Astrocyte of the cerebellum (primary cell): ENCODE data around the gene PJA2.

Experiments used
- DNase-seq: peaks from one replicate; pipeline ENCODE4 v3.0.0-alpha.2; 2011; ENCODE audit warnings: low read depth
- H3K4me3 ChIP-seq: 2 replicates; pipeline ENCODE4 v1.5.1; 2011; ENCODE audit warnings: mild to moderate bottlenecking, low read depth, low read length, moderate library complexity
- CTCF ChIP-seq: IDR thresholded peaks from 2 replicates; pipeline ENCODE4 v1.5.1; 2012; ENCODE audit warnings: low read length, low read depth, moderate library complexity, mild to moderate bottlenecking; ENCODE audit errors: missing control alignments
- in situ Hi-C: cut with HindIII; loops from 2 replicates; pipeline ENCODE4 v1.10.0; 2017; ENCODE audit warnings: low sequenced_read_pairs

The PJA2 gene

GRCh38 chr5:109408991-109409843 is 557 bp downstream of the PJA2 start:
- no peak for TF ChIP-seq CTCF
- in situ Hi-C loops: loop anchor here (5.0 kb wide), 1 partner anchor 58 kb away; no protein-coding TSS in a partner anchor
- H3K4me3 ChIP-seq: peak overlapping the region; percentile 67
- DNase-seq: no peak

- TF ChIP-seq CTCF: no peak
- no peak for DNase-seq
- in situ Hi-C loops: loop anchor here (5.0 kb wide), 1 partner anchor 59 kb away; no protein-coding TSS in a partner anchor
- peak overlapping the region; percentile 67 for H3K4me3 ChIP-seq
Observed at GRCh38 chr5:109407913-109408312, 1.9 kb downstream of the PJA2 start.

- no peak for TF ChIP-seq CTCF
- DNase-seq: no peak
- H3K4me3 ChIP-seq: no peak overlapping the region
- in situ Hi-C loops: loop anchor here (5.0 kb wide), 1 partner anchor 61 kb away; no protein-coding TSS in a partner anchor
Observed at GRCh38 chr5:109406719-109407118, 3.1 kb downstream of the PJA2 start.

- H3K4me3 ChIP-seq: no peak overlapping the region
- in situ Hi-C loops: no loop called here
- no peak for DNase-seq
- no peak for TF ChIP-seq CTCF
Observed at GRCh38 chr5:109404428-109404960, 5.3 kb downstream of the PJA2 start.

- no peak overlapping the region for H3K4me3 ChIP-seq
- in situ Hi-C loops: no loop called here
- TF ChIP-seq CTCF: no peak
- no peak for DNase-seq
Observed at GRCh38 chr5:109403469-109403868, 6.3 kb downstream of the PJA2 start.

GRCh38 chr5:109399092-109399759 is 10.5 kb downstream of the PJA2 start:
- TF ChIP-seq CTCF: no peak
- no peak overlapping the region for H3K4me3 ChIP-seq
- DNase-seq: no peak
- in situ Hi-C loops: no loop called here
